SK-N-SH (cell line): ENCODE measurements around the gene IFIT1B. TPM values are rescaled to one million over a fixed set of nuclear protein-coding genes. Genes with fewer than 3 reads are reported as not detected.
A peak's percentile ranks its signal among the peaks of the same experiment; 100 is the strongest.

ENCODE experiments used
- CTCF ChIA-PET: fragments of 300-600, 350-600 bp; formaldehyde crosslinking; extraction: SDS; loops from one replicate; lab custom pipeline; 2021; lab: Yijun Ruan, JAX
- POLR2A ChIA-PET: fragments of 350-600 bp; sonication (Branson Sonifier 250); formaldehyde crosslinking; extraction: SDS; loops from one replicate; lab custom pipeline; 2020; ENCODE audit warnings: antibody characterized with exemption, inconsistent platforms; lab: Yijun Ruan, JAX
- DNase-seq: peaks from one replicate; pipeline ENCODE4 v3.0.0; 2012
- H2AFZ ChIP-seq: fragments of 200-600 bp; sonication (generic); 2 replicates; pipeline ENCODE4 v1.8.1; 2016; ENCODE audit warnings: antibody characterized with exemption, mild to moderate bottlenecking, low read depth
- H3F3A ChIP-seq: fragments of 200-600 bp; sonication (generic); replicated peaks from 2 replicates; pipeline ENCODE3; 2016; ENCODE audit warnings: antibody characterized with exemption, mild to moderate bottlenecking; ENCODE audit not compliant: insufficient read depth
- H3K27ac ChIP-seq, 2 experiments: fragments of 200-500 bp in 1 of 2; fragments of 200-600 bp in 1 of 2; sonication (Bioruptor generic) in 1 of 2; sonication (generic), shearing (Covaris generic) in 1 of 2; 2 replicates each; pipeline versions ENCODE4 v1.5.1 to v1.6.1; 2014 to 2016; ENCODE audit warnings: low read depth in 2 of 2, inconsistent platforms in 1 of 2, low read length in 1 of 2, mild to moderate bottlenecking in 1 of 2, mixed read lengths in 1 of 2
- H3K27me3 ChIP-seq: fragments of 200-600 bp; sonication (generic), shearing (Covaris generic); 2 replicates; pipeline ENCODE4 v1.6.1; 2016; ENCODE audit warnings: mixed run types; ENCODE audit not compliant: insufficient read depth
- H3K36me3 ChIP-seq, 2 experiments: fragments of 200-500 bp in 1 of 2; fragments of 200-600 bp in 1 of 2; sonication (Bioruptor generic) in 1 of 2; sonication (generic) in 1 of 2; replicated peaks in 1 of 2; 2 replicates each; pipeline versions ENCODE3 to v1.5.1; 2014 to 2016; ENCODE audit warnings: low read length in 1 of 2, mild to moderate bottlenecking in 1 of 2; ENCODE audit not compliant: insufficient read depth in 2 of 2, control insufficient read depth in 1 of 2
- H3K4me1 ChIP-seq, 2 experiments: fragments of 200-500 bp in 1 of 2; fragments of 200-600 bp in 1 of 2; sonication (Bioruptor generic) in 1 of 2; sonication (generic), shearing (Covaris generic) in 1 of 2; 2 replicates each; pipeline versions ENCODE4 v1.5.1 to v1.6.1; 2014 to 2016; ENCODE audit warnings: low read depth in 1 of 2, low read length in 1 of 2, mixed run types in 1 of 2; ENCODE audit not compliant: insufficient read depth in 2 of 2, control insufficient read depth in 1 of 2
- H3K4me2 ChIP-seq: fragments of 200-600 bp; sonication (generic), shearing (Covaris generic); 2 replicates; pipeline ENCODE4 v1.6.1; 2017; ENCODE audit warnings: mixed run types
- H3K4me3 ChIP-seq, 2 experiments: fragments of 200-500 bp in 1 of 2; fragments of 200-600 bp in 1 of 2; sonication (Bioruptor generic) in 1 of 2; sonication (generic), shearing (Covaris generic) in 1 of 2; 2 replicates each; pipeline versions ENCODE4 v1.5.1 to v1.8.1; 2014 to 2016; ENCODE audit warnings: low read depth in 2 of 2, inconsistent platforms in 1 of 2, low read length in 1 of 2, mild to moderate bottlenecking in 1 of 2, mixed read lengths in 1 of 2, moderate library complexity in 1 of 2
- H3K79me2 ChIP-seq: fragments of 200-600 bp; sonication (generic); 2 replicates; pipeline ENCODE4 v1.8.1; 2017; ENCODE audit warnings: mild to moderate bottlenecking; ENCODE audit not compliant: insufficient read depth
- H3K9ac ChIP-seq: fragments of 200-600 bp; sonication (generic); 2 replicates; pipeline ENCODE4 v1.6.1; 2017; ENCODE audit warnings: mixed run types
- H3K9me2 ChIP-seq: fragments of 200-600 bp; sonication (generic); 2 replicates; pipeline ENCODE4 v1.6.1; 2017; ENCODE audit warnings: mixed run types
- H3K9me3 ChIP-seq: fragments of 200-600 bp; sonication (generic); 2 replicates; pipeline ENCODE4 v1.6.1; 2017; ENCODE audit warnings: mixed run types, mild to moderate bottlenecking, moderate library complexity
- H4K20me1 ChIP-seq: fragments of 200-600 bp; sonication (generic); 2 replicates; pipeline ENCODE4 v1.6.1; 2017; ENCODE audit warnings: mild to moderate bottlenecking, mixed run types; ENCODE audit not compliant: insufficient read depth
- ELF1 ChIP-seq: IDR thresholded peaks from 2 replicates; pipeline ENCODE4 v1.4.0; 2012
- EP300 ChIP-seq, 2 experiments: IDR thresholded peaks; 2 replicates each; pipeline versions ENCODE4 v1.4.0 to v1.6.1; 2012; ENCODE audit warnings: borderline replicate concordance in 1 of 2, low read depth in 1 of 2, low read length in 1 of 2
- FOSL2 ChIP-seq: IDR thresholded peaks from 2 replicates; pipeline ENCODE4 v1.4.0; 2012; ENCODE audit warnings: low read depth, mild to moderate bottlenecking, moderate library complexity, borderline replicate concordance
- FOXJ3 ChIP-seq: sonication (generic); formaldehyde crosslinking; IDR thresholded peaks from 2 replicates; pipeline ENCODE4 v1.5.1; 2020; ENCODE audit warnings: mild to moderate bottlenecking, missing genetic modification reagents
- FOXM1 ChIP-seq: IDR thresholded peaks from 2 replicates; pipeline ENCODE4 v1.4.0; 2012; ENCODE audit warnings: low read depth, mild to moderate bottlenecking
- GABPA ChIP-seq: IDR thresholded peaks from 2 replicates; pipeline ENCODE4 v1.4.0; 2012; ENCODE audit warnings: low read depth, mild to moderate bottlenecking
- GATA2 ChIP-seq: sonication (generic); formaldehyde crosslinking; IDR thresholded peaks from 2 replicates; pipeline ENCODE4 v1.5.0; 2020; ENCODE audit warnings: mild to moderate bottlenecking, missing genetic modification reagents
- IRF3 ChIP-seq: fragments of 150-350 bp; IDR thresholded peaks from 2 replicates; pipeline ENCODE4 v1.6.1; 2016; ENCODE audit warnings: mild to moderate bottlenecking, low read depth, low read length
- JUND ChIP-seq: IDR thresholded peaks from 2 replicates; pipeline ENCODE4 v1.4.0; 2012
- MXI1 ChIP-seq: IDR thresholded peaks from 2 replicates; pipeline ENCODE4 v1.6.1; 2012; ENCODE audit warnings: mild to moderate bottlenecking, low read depth, low read length, improper control_type of control experiment
- NFIC ChIP-seq: IDR thresholded peaks from 2 replicates; pipeline ENCODE4 v1.4.0; 2012; ENCODE audit warnings: borderline replicate concordance
- NRF1 ChIP-seq: IDR thresholded peaks from 2 replicates; pipeline ENCODE4 v1.6.1; 2012; ENCODE audit warnings: low read depth, mild to moderate bottlenecking, low read length
- PBX3 ChIP-seq: IDR thresholded peaks from 2 replicates; pipeline ENCODE4; 2012
- POLR2AphosphoS5 ChIP-seq: IDR thresholded peaks from 2 replicates; pipeline ENCODE4 v1.6.1; 2012; ENCODE audit warnings: low read depth, low read length
- RAD21 ChIP-seq: IDR thresholded peaks from 2 replicates; pipeline ENCODE4 v1.6.1; 2012; ENCODE audit warnings: mild to moderate bottlenecking, low read length
- RCOR1 ChIP-seq: fragments of 150-350 bp; IDR thresholded peaks from 2 replicates; pipeline ENCODE4 v1.6.1; 2017; ENCODE audit warnings: antibody characterized with exemption, low read length
- REST ChIP-seq: IDR thresholded peaks from 2 replicates; pipeline ENCODE4 v1.6.1; 2012; ENCODE audit warnings: mild to moderate bottlenecking, low read depth, low read length, moderate library complexity
- RFX5 ChIP-seq: IDR thresholded peaks from 2 replicates; pipeline ENCODE4 v1.6.1; 2012; ENCODE audit warnings: mild to moderate bottlenecking, improper control_type of control experiment, low read length
- RXRA ChIP-seq: IDR thresholded peaks from 2 replicates; pipeline ENCODE4 v1.4.0; 2012; ENCODE audit warnings: low read depth, mild to moderate bottlenecking, borderline replicate concordance
- SIN3A ChIP-seq: IDR thresholded peaks from 2 replicates; pipeline ENCODE4 v1.6.1; 2012; ENCODE audit warnings: low read depth, mild to moderate bottlenecking, low read length, moderate library complexity, borderline replicate concordance
- SMC3 ChIP-seq: IDR thresholded peaks from 2 replicates; pipeline ENCODE4 v1.6.1; 2012; ENCODE audit warnings: low read depth, low read length, improper control_type of control experiment
- TAF1 ChIP-seq: IDR thresholded peaks from 2 replicates; pipeline ENCODE4 v1.6.1; 2012; ENCODE audit warnings: low read depth, mild to moderate bottlenecking, low read length, moderate library complexity, borderline replicate concordance
- TCF12 ChIP-seq: IDR thresholded peaks from 2 replicates; pipeline ENCODE4 v1.4.0; 2012
- TEAD4 ChIP-seq: IDR thresholded peaks from 2 replicates; pipeline ENCODE4 v1.4.0; 2012; ENCODE audit warnings: mild to moderate bottlenecking, borderline replicate concordance; ENCODE audit not compliant: insufficient read depth
- YY1 ChIP-seq: IDR thresholded peaks from 2 replicates; pipeline ENCODE4 v1.4.0; 2012; ENCODE audit warnings: low read depth, mild to moderate bottlenecking
- ZBTB33 ChIP-seq: IDR thresholded peaks from 2 replicates; pipeline ENCODE4 v1.4.0; 2012; ENCODE audit warnings: low read depth, borderline replicate concordance
- WGBS: methylation state at CpG from one replicate; pipeline ENCODE4 v1.1.6; 2017; ENCODE audit warnings: low lambda C conversion rate; 5-methylcytosine and 5-hydroxymethylcytosine counted together
- polyA plus RNA-seq, 3 experiments: library from polyadenylated mRNA; depleted of rRNA; stranded (reverse); fragments of >200 nt; gene quantifications; 2 replicates each; pipeline ENCODE4 v1.2.3, GENCODE V29; 2012

IFIT1B gene
- polyA plus RNA-seq, 1 of the 3 experiments (the other 2 are of a cell fraction) = 0.03 TPM

GRCh38 chr10:89427629-89428028, 49.8 kb downstream of the IFIT1B start:
- no peak overlapping the region for H3K4me3 ChIP-seq
- H3F3A ChIP-seq = no peaks in the 10 kb centered on the region
- no peaks in the 10 kb centered on the region for H4K20me1 ChIP-seq
- no peak overlapping the region for H2AFZ ChIP-seq
- 39% methylated on average over 4 of the region's 4 CpGs for WGBS
- ChIA-PET POLR2A (no interaction called here), CTCF (interaction anchor here (1.2 to 1.9 kb wide), 5 partner anchors 19 to 137 kb away, joined by 3 to 9 read pairs (median 5); no protein-coding TSS in a partner anchor)
- H3K79me2 ChIP-seq = no peaks in the 10 kb centered on the region
- no peak for DNase-seq
- no peaks in the 10 kb centered on the region for H3K9me2 ChIP-seq
- no peaks in the 10 kb centered on the region for H3K27me3 ChIP-seq
- peaks cover 0 to 25% of the 10 kb centered on the region in 2 experiments; a peak in 3 of 4 replicates for H3K4me1 ChIP-seq
- no peaks in the 10 kb centered on the region for H3K9me3 ChIP-seq
- no peaks in the 10 kb centered on the region for H3K36me3 ChIP-seq
- H3K9ac ChIP-seq = peak overlapping the region; percentile 9; the same call in 1 of the 2 replicates
- H3K4me2 ChIP-seq = peak overlapping the region; percentile 49
- peak overlapping the region in 1 of 2 experiments; percentile 57; a peak in 2 of 4 replicates for H3K27ac ChIP-seq
- TF ChIP-seq RCOR1 = no peak
- TF ChIP-seq JUND = peak; percentile 84
- TF ChIP-seq GATA2 (CRISPR knock-in tag) = no peak
- no peak for TF ChIP-seq TAF1
- no peak for TF ChIP-seq IRF3
- peak; percentile 78 for TF ChIP-seq TEAD4
- peak; percentile 50; the same call in 1 of the 2 replicates for TF ChIP-seq PBX3
- TF ChIP-seq RXRA = peak; percentile 86
- TF ChIP-seq FOSL2 = peak; percentile 88
- no peak for TF ChIP-seq ZBTB33
- TF ChIP-seq TCF12 = peak; percentile 79
- no peak for TF ChIP-seq GABPA
- TF ChIP-seq NRF1 = no peak
- TF ChIP-seq FOXJ3 (CRISPR knock-in tag) = no peak
- no peak for TF ChIP-seq ELF1
- TF ChIP-seq RFX5 = no peak
- no peak for TF ChIP-seq YY1
- TF ChIP-seq POLR2AphosphoS5 = no peak; the same call in 1 of the 2 replicates
- TF ChIP-seq EP300 (IDR thresholded peaks at IDR 0.05; ENCODE audit: borderline replicate concordance in 1 of 2, low read depth in 1 of 2, low read length in 1 of 2) = peak in 1 of 2 experiments; percentile 81; a peak in 2 of 4 replicates
- TF ChIP-seq REST = no peak
- no peak for TF ChIP-seq SMC3
- TF ChIP-seq NFIC = peak; percentile 65
- no peak for TF ChIP-seq RAD21
- TF ChIP-seq SIN3A = no peak
- TF ChIP-seq MXI1 = no peak
- TF ChIP-seq FOXM1 = 0 out of 2 replicates have a peak, but pooled peaks have one; percentile 26
